COLO668 (cell line): ENCODE data around the gene RHOU.

ENCODE experiments used
- DNase-seq: peaks from one replicate; lab custom pipeline; 2025; ENCODE audit not compliant: unreplicated experiment; lab: John Stamatoyannopoulos, UW

RHOU gene

DNA sequence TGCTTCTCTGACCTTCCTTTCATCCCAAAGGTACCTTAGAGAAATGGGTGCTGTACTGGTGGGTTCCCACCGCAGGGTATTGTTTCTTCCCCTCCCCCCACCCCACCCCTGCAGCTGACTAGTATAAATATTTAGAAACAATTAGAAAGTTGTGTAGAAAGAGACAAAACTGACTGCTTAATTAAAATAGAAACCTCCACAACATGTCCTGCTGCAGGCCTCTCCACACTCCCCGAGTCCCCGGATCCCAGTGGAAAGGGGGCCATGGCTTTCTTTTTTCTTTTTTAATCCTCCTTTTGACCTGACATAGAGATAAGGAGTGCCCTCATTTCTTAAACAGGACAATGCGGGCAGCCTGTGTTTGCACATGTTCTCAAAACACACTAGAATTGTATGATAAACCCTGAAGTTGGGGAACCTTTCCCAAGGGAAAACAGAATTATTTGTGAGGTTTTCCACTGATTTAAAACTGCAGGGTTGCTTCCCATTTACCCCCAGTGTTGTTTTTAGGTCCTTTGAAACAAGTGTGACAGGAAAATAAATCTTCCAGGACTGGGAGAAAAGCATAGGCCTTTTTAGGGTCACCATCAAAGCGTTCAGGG lies 1.7 kb downstream of the RHOU start:
- DNase-seq: no peak

DNA sequence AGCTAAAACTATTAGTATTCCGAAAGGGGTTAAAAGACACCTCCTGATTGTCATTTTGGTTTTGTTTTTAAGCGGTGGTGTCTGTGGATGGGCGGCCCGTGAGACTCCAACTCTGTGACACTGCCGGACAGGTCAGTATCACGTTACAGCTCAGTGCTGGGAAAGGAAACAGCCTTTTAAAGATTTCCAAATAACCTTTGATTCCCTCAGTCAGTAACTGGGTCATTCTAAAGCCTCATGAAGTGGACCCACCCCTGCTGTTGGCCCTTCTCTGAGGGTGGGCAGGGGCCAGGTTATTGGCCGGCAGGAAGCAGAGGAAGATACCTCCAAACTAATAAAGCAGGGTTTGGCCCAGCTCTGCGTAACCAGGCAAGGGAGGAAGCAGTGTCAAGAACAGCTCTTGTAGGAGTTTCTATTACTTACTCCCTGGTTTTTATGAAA lies 2.3 kb downstream of the RHOU start:
- no peak for DNase-seq

DNA sequence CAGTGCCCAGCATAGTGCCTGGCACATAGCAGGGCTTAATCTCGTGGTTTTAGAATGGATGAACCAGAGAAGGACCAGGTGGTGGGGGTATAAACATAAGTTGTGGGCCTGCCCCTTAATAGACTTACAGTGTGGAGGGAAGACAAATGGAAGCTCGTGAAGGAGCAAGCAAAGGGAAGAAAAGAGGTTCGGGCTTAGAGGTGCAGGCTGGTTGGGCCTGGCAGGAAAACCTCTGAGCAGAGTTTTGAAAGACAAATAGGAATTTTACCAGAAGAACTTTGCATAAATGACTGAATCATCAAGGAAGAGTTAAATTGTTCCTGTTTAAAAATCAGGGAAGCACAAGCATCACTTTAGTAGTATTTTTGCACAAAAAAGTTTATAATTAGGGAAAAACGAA lies 4.5 kb downstream of the RHOU start:
- no peak for DNase-seq

DNA sequence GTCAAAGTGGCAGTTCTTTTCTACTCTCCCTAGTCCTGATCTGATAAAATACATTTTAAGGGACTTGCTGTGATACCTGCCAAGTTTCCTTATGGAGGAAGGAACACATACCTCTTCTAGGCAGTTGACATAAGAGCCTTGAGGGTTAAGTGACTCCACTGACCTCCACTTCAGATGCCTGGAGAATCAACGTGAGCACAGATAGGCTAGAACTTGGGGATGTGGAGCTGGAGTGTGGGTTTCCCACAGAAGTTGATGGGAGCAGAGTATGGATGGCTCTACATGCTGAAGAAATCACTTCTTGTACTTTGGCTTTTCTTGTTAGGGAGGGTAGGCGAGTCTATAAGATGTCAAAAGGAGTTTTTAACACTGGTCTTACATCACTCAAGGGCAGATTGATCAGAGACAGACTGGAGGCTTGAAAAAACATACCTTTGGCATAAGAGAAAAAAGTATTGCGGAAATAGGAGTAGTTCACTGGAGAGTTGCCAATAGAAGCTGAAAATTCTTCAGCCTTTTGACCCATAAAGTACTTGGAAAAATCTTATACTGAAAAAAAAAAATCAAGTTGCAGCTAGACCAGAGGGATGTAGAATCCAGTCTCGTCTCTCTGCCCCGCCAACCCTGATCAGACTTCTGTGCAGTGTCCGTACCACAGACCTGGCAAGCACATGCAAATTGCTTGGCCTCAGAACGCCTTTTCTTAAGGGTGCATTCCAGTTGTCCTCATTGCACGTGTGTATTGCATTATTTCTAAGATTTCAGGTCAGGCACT lies 5.5 kb downstream of the RHOU start:
- DNase-seq: no peak

- no peak for DNase-seq
Measured at GRCh38 chr1:228742281-228742860, 7.1 kb downstream of the RHOU start.

DNA sequence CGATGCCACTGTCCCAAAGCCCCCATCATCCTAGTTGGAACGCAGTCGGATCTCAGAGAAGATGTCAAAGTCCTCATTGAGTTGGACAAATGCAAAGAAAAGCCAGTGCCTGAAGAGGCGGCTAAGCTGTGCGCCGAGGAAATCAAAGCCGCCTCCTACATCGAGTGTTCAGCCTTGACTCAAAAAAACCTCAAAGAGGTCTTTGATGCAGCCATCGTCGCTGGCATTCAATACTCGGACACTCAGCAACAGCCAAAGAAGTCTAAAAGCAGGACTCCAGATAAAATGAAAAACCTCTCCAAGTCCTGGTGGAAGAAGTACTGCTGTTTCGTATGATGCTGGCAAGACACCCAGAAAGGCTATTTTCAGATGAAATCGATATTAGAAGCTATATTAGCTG lies 8.1 kb downstream of the RHOU start:
- no peak for DNase-seq

DNA sequence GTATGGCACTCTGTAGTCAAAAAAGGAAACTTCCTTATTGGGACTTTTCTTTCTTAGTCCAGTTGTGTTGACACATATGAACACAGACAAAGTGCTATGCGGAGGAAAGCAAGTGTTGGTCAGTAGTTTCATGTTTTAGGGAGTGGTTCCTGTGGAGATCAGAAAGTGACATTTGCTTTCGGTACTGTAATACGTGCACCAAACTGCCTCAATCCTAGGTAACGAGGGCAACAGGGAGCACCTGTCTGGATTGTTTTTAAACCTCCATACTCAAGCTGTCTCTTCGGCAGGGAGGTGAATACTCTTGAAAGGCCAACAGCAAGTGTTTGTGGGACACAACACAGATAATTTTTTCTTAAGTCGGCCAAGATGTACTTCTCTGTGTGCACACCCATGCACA lies 9.1 kb downstream of the RHOU start:
- no peak for DNase-seq

GRCh38 chr1:228744918-228745317 lies 9.6 kb downstream of the RHOU start:
- DNase-seq: no peak

GRCh38 chr1:228745497-228745896 lies 10.2 kb downstream of the RHOU start:
- no peak for DNase-seq

- DNase-seq: no peak
Measured at GRCh38 chr1:228747301-228747935, 12.1 kb downstream of the RHOU start.

DNA sequence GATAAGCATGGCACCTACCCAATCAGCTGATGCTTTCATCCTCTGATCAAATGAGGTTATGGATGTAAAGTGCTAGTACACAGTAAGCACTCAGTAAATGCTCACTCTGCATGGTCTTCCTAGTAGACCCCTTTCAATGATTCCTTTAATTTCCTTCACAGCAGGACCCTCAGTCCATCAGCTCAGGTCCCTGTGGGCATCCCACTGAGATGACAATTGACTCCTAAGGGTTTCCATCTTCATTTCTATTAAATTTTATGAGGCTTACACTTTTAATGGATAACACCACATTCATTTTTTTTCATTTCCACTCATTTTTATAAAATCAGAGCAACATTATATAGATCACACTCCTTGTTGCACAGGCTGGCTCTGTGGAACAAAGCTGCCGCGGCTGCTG lies 12.8 kb downstream of the RHOU start:
- DNase-seq: no peak

GRCh38 chr1:228748431-228748830 lies 13.2 kb downstream of the RHOU start:
- no peak for DNase-seq

GRCh38 chr1:228749765-228750164 lies 14.5 kb downstream of the RHOU start:
- DNase-seq: no peak

- DNase-seq: no peak
Measured at GRCh38 chr1:228750915-228751314, 15.6 kb downstream of the RHOU start.

GRCh38 chr1:228751360-228752098 lies 16.2 kb downstream of the RHOU start:
- no peak for DNase-seq

DNA sequence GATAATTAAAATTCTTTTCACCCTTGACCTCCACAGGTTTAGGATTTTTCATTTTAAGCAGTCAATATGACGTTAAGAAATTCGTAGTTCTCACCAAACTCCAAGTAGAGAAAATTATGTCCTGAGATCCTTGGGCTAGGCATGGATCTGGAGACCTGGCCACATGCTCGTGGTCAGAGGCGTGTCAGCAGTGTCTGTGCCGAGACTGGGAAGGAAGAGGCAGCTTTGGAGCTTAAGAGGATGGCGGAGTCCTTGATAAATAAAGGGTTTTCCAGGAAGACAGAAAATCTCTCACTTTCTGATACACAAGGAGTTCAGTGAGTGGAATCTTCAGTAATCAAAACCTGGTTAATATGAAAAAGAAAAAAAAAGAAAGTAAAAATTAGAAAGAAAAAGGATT lies 17.0 kb downstream of the RHOU start:
- no peak for DNase-seq

DNA sequence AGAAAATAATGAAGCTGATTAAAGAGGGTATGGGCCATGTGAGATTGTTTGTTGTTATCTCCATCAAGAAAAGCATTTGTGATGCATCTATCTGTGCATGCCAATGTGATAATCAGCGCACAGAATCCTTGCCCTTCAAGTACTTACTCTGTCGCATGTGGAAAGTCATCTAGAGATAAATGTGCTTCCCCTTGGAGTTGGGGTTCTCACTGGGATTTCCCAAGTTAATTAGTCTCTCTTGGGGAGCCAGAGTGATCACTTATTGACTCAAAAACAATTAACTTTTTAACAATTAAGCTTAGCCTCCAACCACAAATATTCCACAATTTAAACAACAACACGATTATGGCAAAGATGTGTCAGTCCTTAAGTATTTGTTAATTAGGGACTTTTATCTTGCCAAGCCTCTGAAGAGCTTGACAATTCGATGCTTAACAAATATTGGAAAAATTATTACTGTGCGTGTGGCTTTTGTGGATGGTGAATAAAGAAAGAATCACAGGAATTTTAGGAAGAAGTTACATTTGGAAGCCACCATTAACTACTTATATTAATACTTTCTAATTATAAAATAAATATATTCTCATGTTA lies 17.5 kb downstream of the RHOU start:
- DNase-seq: no peak

DNA sequence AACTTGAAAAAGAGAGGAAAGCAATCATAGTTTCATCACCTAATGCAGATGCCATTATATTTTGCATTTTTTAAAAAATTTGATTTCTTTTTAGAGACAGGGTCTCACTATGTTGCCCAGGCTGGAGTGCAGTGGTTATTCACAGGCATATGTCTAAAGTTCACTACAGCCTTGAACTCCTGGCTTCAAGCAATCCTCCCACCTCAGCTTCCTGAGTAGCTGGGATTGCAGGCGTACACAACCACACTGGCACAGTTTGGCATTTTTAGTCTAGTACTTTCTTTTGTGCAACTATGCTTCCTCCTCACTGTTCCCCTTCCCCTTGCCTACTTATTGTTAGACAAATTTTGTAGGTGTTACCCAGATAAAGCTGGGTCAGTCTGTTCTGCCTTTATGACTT lies 18.0 kb downstream of the RHOU start:
- DNase-seq: no peak

DNA sequence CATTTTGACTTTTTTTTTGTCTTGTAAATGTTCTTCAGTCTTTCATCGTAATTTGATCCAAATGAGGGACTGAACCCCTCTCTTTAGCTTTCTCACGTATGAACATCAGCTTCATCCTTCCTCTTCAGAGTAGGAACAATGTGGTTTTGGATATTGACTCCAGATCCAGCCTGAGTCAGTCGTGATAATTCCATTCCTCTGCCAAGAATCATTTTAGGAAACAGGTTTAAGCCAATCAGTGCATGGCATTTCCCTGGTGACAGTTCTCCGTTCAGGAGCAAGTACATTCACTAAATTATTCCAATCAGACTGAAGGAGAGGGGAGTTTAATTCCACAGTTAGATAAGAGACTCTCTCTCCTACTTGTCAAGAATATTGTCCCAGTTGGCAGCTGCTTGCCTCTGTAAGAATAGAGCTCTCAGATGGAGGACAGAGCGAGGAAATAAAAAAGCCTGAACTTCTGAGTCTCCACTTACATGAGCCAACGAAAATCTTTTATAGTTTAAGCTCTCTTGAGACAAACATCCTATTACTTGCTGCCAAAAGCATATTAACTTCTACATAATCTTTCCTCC lies 18.6 kb downstream of the RHOU start:
- DNase-seq: no peak

DNA sequence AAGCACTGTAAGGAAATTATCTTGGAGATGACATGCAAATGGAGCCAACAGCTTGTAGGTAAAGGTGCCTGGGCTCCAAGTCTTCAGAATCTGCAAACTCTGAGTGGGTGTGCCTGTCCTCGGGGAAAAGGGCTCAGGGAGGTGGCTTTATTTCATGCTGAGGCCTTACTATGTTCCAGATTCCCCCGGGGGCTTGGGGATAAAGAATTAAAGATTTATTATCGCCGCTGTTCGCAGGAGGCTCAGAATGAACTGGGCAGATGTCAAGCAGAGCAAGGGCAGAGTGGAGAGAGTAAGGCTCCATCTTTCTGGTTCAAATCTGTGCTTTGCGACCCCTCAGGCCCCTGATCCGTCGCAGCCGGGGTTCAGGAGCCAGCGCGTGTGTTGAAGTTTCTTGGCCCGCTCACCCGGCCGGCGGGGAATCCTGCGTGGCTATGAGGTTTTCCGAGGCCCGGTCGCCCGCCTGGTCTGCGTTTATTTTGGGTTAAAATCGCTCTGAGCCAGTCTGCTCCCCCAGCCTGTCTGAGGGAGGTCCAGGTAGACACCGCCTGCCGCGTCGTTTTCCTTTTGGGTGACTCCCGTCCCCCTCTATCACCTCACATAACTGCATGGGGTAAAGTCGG lies 19.5 kb downstream of the RHOU start:
- DNase-seq: no peak
